ENCODE data around the gene ERCC8.
"Not testable (repeated sequence)": the region's sequence is repeated elsewhere in the genome, so short reads cannot be mapped to it uniquely, and the experiment has no call there.

ERCC8 gene

GRCh38 chr5:60916646-60917045 is 28.2 kb downstream of the ERCC8 start:
- DNase-seq (ENCODE audit: low spot score): no peak

- peak; percentile 75 for DNase-seq (ENCODE audit: low spot score)
Observed at GRCh38 chr5:60903356-60903755, 41.5 kb downstream of the ERCC8 start.

- DNase-seq (ENCODE audit: low spot score): no peak
Observed at GRCh38 chr5:60896991-60897390, 47.9 kb downstream of the ERCC8 start.

- DNase-seq (ENCODE audit: low spot score): no peak
Observed at GRCh38 chr5:60893521-60893920, 51.3 kb downstream of the ERCC8 start.

GRCh38 chr5:60891667-60892066 is 53.2 kb downstream of the ERCC8 start:
- DNase-seq (ENCODE audit: low spot score): no peak

- DNase-seq (ENCODE audit: low spot score): no peak
Observed at GRCh38 chr5:60888359-60889061, 56.4 kb downstream of the ERCC8 start.

- DNase-seq (ENCODE audit: low spot score): no peak
Observed at GRCh38 chr5:60887746-60888145, 57.1 kb downstream of the ERCC8 start.

GRCh38 chr5:60887096-60887495 is 57.8 kb downstream of the ERCC8 start:
- no peak for DNase-seq (ENCODE audit: low spot score)

- DNase-seq (ENCODE audit: low spot score): no peak
Observed at GRCh38 chr5:60886158-60886557, 58.7 kb downstream of the ERCC8 start.

GRCh38 chr5:60883229-60883628 is 61.6 kb downstream of the ERCC8 start:
- no peak for DNase-seq (ENCODE audit: low spot score)

GRCh38 chr5:60872892-60873291 is 72.0 kb downstream of the ERCC8 start:
- no peak for DNase-seq (ENCODE audit: low spot score)

GRCh38 chr5:60870857-60871256 is 74.0 kb downstream of the ERCC8 start:
- DNase-seq (ENCODE audit: low spot score): no peak

- not testable (repeated sequence) for DNase-seq (ENCODE audit: low spot score)
Observed at GRCh38 chr5:60860572-60860971, 84.3 kb downstream of the ERCC8 start.

GRCh38 chr5:60856066-60856465 is 88.8 kb downstream of the ERCC8 start:
- no peak for DNase-seq (ENCODE audit: low spot score)

GRCh38 chr5:60852940-60853339 is 91.9 kb downstream of the ERCC8 start:
- no peak for DNase-seq (ENCODE audit: low spot score)

GRCh38 chr5:60852317-60852716 is 92.6 kb downstream of the ERCC8 start:
- no peak for DNase-seq (ENCODE audit: low spot score)

- DNase-seq (ENCODE audit: low spot score): no peak
Observed at GRCh38 chr5:60851626-60852025, 93.2 kb downstream of the ERCC8 start.

- no peak for DNase-seq (ENCODE audit: low spot score)
Observed at GRCh38 chr5:60846298-60846697, 98.6 kb downstream of the ERCC8 start.

- DNase-seq (ENCODE audit: low spot score): peak; percentile 64
Observed at GRCh38 chr5:60843936-60844905, 100.6 kb downstream of the ERCC8 start, which contains the start of gene ELOVL7. Gene ELOVL7 (minus strand): TSS chr5:60844269. CDS start chr5:60787397, 56,872 bp downstream.

- DNase-seq (ENCODE audit: low spot score): no peak
Observed at GRCh38 chr5:60843386-60843935, 101.4 kb downstream of the ERCC8 start.

GRCh38 chr5:60842871-60843385 is 101.9 kb downstream of the ERCC8 start:
- DNase-seq (ENCODE audit: low spot score): no peak

- no peak for DNase-seq (ENCODE audit: low spot score)
Observed at GRCh38 chr5:60841361-60841760, 103.5 kb downstream of the ERCC8 start.

All from globus pallidus (tissue), 1 donor.